GM06990 (cell line): ENCODE measurements around the gene KRT10.

ENCODE experiments used
- DNase-seq: peaks from one replicate; pipeline ENCODE4 v3.0.0-alpha.2; 2011; ENCODE audit not compliant: insufficient read length; ENCODE audit errors: extremely low read depth
- H3K27me3 ChIP-seq: replicated peaks from 2 replicates; pipeline ENCODE4 v1.6.0; 2011; ENCODE audit warnings: low read length; ENCODE audit not compliant: control insufficient read depth, insufficient read depth
- H3K36me3 ChIP-seq: 2 replicates; pipeline ENCODE4 v1.5.1; 2011; ENCODE audit warnings: low read length; ENCODE audit not compliant: control insufficient read depth, insufficient read depth
- H3K4me3 ChIP-seq: replicated peaks from 2 replicates; pipeline ENCODE4 v1.5.1; 2011; ENCODE audit warnings: low read depth, mild to moderate bottlenecking, control low read depth, low read length
- CTCF ChIP-seq: IDR thresholded peaks from 2 replicates; pipeline ENCODE4 v1.5.1; 2011; ENCODE audit warnings: low read length, control low read depth, mild to moderate bottlenecking, inconsistent platforms; ENCODE audit not compliant: insufficient read depth, poor library complexity, severe bottlenecking

KRT10 gene

GRCh38 chr17:40821536-40821935 lies 878 bp downstream of the KRT10 start:
- Histone ChIP-seq H3K36me3 (no peaks in the 10 kb centered on the region; the same call in 1 of the 2 replicates), H3K27me3 (no peaks in the 10 kb centered on the region), H3K4me3 (no peak overlapping the region)
- no peak for DNase-seq
- TF ChIP-seq CTCF, result no peak

DNA sequence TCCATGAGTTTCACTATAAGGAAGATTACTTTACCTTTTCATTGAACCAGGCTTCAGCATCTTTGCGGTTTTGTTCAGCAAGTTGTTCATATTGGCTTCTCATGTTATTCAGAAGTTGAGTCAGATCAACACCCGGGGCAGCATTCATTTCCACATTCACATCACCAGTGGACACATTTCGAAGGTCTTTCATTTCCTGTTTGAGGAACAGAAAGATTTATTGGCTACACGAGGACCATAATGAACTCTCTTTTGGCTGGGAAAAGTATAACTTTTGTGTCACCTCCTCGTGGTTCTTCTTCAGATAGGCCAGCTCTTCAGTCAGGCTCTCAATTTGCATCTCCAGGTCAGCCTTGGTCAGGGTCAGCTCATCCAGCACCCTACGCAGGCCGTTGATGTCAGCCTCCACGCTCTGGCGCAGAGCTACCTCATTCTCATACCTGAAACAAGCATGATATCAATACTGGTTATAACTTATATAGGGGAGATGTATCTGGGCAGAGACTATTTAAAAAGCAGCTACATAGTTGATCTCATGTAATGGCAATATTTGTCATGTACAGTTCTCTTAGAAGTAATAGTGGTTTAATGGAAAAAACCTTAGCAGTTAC lies 2.1 kb downstream of the KRT10 start:
- no peak for DNase-seq
- no peak for TF ChIP-seq CTCF
- Histone ChIP-seq H3K27me3 (no peaks in the 10 kb centered on the region), H3K4me3 (no peak overlapping the region), H3K36me3 (no peaks in the 10 kb centered on the region; the same call in 1 of the 2 replicates)

- no peaks in the 10 kb centered on the region for H3K27me3 ChIP-seq
- DNase-seq, result no peak
Observed at GRCh38 chr17:40819528-40820125, 2.8 kb downstream of the KRT10 start.

GRCh38 chr17:40818733-40819527 lies 3.5 kb downstream of the KRT10 start:
- TF ChIP-seq CTCF, result no peak

More at GRCh38 chr17:40819528-40820125, 2.8 kb downstream of the KRT10 start:
- peak overlapping the region; percentile 74 for H3K4me3 ChIP-seq
- no peaks in the 10 kb centered on the region; the same call in 1 of the 2 replicates for H3K36me3 ChIP-seq
- no peak for TF ChIP-seq CTCF

GRCh38 chr17:40818343-40818732 lies 4.1 kb downstream of the KRT10 start:
- DNase-seq, result no peak
- H3K4me3 ChIP-seq, result peak overlapping the region; percentile 77
- H3K36me3 ChIP-seq, result no peaks in the 10 kb centered on the region; the same call in 1 of the 2 replicates
- TF ChIP-seq CTCF, result no peak
- no peaks in the 10 kb centered on the region for H3K27me3 ChIP-seq

More at GRCh38 chr17:40818733-40819527, 3.5 kb downstream of the KRT10 start:
- peak; percentile 86 for DNase-seq
- Histone ChIP-seq H3K4me3 (peak overlapping the region; percentile 77), H3K27me3 (no peaks in the 10 kb centered on the region), H3K36me3 (no peaks in the 10 kb centered on the region; the same call in 1 of the 2 replicates)
